Lower lobe of right lung (tissue), 2 donors: Measurements from ENCODE around the gene TET2. TPM values are rescaled to one million over a fixed set of nuclear protein-coding genes. Genes with fewer than 3 reads are reported as not detected.

Experiments
- ATAC-seq, 2 donors: fragments of 200-7000 bp; cut with Tn5 transposase; one replicate each; pipeline ENCODE4 v1.9.1; 2020 to 2022; ENCODE audit warnings: mild to moderate bottlenecking in 2 of 2, moderate library complexity in 2 of 2
- DNase-seq: peaks from one replicate; pipeline ENCODE4 v3.0.0-alpha.2; 2020
- H3K27ac ChIP-seq: fragments of 200-600 bp; one replicate; pipeline ENCODE4 v1.8.0; 2022
- H3K27me3 ChIP-seq: fragments of 200-600 bp; one replicate; pipeline ENCODE4 v1.8.0; 2022; ENCODE audit warnings: low read depth
- H3K36me3 ChIP-seq: fragments of 200-600 bp; one replicate; pipeline ENCODE4 v1.8.0; 2022; ENCODE audit warnings: mild to moderate bottlenecking
- H3K4me1 ChIP-seq: fragments of 200-600 bp; one replicate; pipeline ENCODE4 v1.8.0; 2022
- H3K4me3 ChIP-seq: fragments of 200-600 bp; one replicate; pipeline ENCODE4 v1.8.0; 2022; ENCODE audit warnings: mild to moderate bottlenecking
- H3K9me3 ChIP-seq: fragments of 200-600 bp; one replicate; pipeline ENCODE4 v1.8.0; 2022
- CTCF ChIP-seq: fragments of 200-600 bp; IDR thresholded peaks from one replicate; pipeline ENCODE4 v1.8.0; 2022; ENCODE audit warnings: antibody characterized with exemption, mild to moderate bottlenecking
- intact Hi-C: fragments of 100-400 bp; cut with DNase I; formaldehyde crosslinking; loops from one replicate; pipeline ENCODE4 v1.11.0; 2022
- total RNA-seq: library from RNA; stranded (reverse); fragmentation: NEBNext Ultra II Directional; extraction: Animal tissue kit (Norgen Biotek cat#: 25700); gene quantifications from one replicate; pipeline ENCODE4 v1.2.1, GENCODE V29; 2021
- donor health status: DM: no; HTN: yes; CAD: no; lungs with severe emphysema.

TET2 gene
- total RNA-seq, 1 donor from 2014 or later: 37.3 TPM

DNA sequence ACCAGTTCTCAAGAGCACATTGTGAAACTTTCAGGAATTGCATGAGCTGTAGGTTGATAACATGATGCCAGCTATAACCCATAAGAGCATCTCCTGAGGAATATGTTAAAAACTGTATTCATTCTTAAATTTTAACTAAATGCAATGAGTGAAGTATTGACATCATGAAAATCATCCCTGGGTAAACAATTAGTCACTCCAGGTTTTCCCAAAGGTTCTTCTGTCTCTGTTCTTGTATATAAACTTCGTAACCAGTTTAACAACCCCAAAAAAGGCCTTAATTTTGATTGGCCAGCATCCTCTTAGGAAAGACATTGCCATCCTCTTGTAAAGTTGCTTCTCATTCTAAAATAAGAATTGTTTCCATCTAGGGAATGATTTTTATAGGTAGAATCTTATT is 80.4 kb downstream of the TET2 start:
- H3K4me3 ChIP-seq: no peak overlapping the region
- no peaks in the 10 kb centered on the region for H3K9me3 ChIP-seq
- no peak overlapping the region for H3K27ac ChIP-seq
- H3K27me3 ChIP-seq: no peaks in the 10 kb centered on the region
- no peak for TF ChIP-seq CTCF
- DNase-seq (no peak), ATAC-seq (no peak)
- no peaks in the 10 kb centered on the region for H3K4me1 ChIP-seq
- intact Hi-C loops: no loop called here
- H3K36me3 ChIP-seq: no peaks in the 10 kb centered on the region

GRCh38 chr4:105230287-105230686 is 83.6 kb downstream of the TET2 start:
- Histone ChIP-seq H3K27ac (no peak overlapping the region), H3K4me1 (no peaks in the 10 kb centered on the region), H3K4me3 (no peak overlapping the region), H3K9me3 (no peaks in the 10 kb centered on the region), H3K27me3 (no peaks in the 10 kb centered on the region), H3K36me3 (peaks cover 13% of the 10 kb centered on the region)
- TF ChIP-seq CTCF: no peak
- intact Hi-C loops: no loop called here
- ATAC-seq: no peak
- no peak for DNase-seq

- TF ChIP-seq CTCF: no peak
- Histone ChIP-seq H3K27me3 (no peaks in the 10 kb centered on the region), H3K4me1 (no peaks in the 10 kb centered on the region), H3K36me3 (peaks cover 34% of the 10 kb centered on the region), H3K27ac (no peak overlapping the region), H3K9me3 (no peaks in the 10 kb centered on the region), H3K4me3 (no peak overlapping the region)
- DNase-seq: no peak
- no peak for ATAC-seq
- intact Hi-C loops: no loop called here
These were observed 85.7 kb downstream of the TET2 start for GRCh38 chr4:105232374-105232773.

DNA sequence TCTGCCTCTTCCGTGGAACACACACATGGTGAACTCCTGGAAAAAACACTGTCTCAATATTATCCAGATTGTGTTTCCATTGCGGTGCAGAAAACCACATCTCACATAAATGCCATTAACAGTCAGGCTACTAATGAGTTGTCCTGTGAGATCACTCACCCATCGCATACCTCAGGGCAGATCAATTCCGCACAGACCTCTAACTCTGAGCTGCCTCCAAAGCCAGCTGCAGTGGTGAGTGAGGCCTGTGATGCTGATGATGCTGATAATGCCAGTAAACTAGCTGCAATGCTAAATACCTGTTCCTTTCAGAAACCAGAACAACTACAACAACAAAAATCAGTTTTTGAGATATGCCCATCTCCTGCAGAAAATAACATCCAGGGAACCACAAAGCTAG is 87.9 kb downstream of the TET2 start:
- Histone ChIP-seq H3K4me3 (no peak overlapping the region), H3K27me3 (no peaks in the 10 kb centered on the region), H3K27ac (no peak overlapping the region), H3K9me3 (no peaks in the 10 kb centered on the region), H3K4me1 (no peaks in the 10 kb centered on the region), H3K36me3 (peaks cover 35% of the 10 kb centered on the region)
- ATAC-seq: no peak
- no peak for TF ChIP-seq CTCF
- DNase-seq: no peak
- intact Hi-C loops: no loop called here

GRCh38 chr4:105236202-105236915 is 89.7 kb downstream of the TET2 start:
- H3K4me3 ChIP-seq: no peak overlapping the region
- no peaks in the 10 kb centered on the region for H3K4me1 ChIP-seq
- H3K9me3 ChIP-seq: no peaks in the 10 kb centered on the region
- no peak overlapping the region for H3K27ac ChIP-seq
- intact Hi-C loops: no loop called here
- DNase-seq (no peak), ATAC-seq (no peak)
- H3K27me3 ChIP-seq: no peaks in the 10 kb centered on the region
- peaks cover 38% of the 10 kb centered on the region for H3K36me3 ChIP-seq
- no peak for TF ChIP-seq CTCF
